K562 (cell line): Measurements from ENCODE around the gene AGAP3.

Experiments used
- EZH2 ChIP-seq: IDR thresholded peaks from 2 replicates; pipeline ENCODE4 v1.6.1; 2012; ENCODE audit warnings: low read depth, mild to moderate bottlenecking, inconsistent platforms, low read length, borderline replicate concordance
- JUNB ChIP-seq: fragments of 450-650 bp; formaldehyde crosslinking; conservative IDR thresholded peaks from 2 replicates; pipeline ENCODE4 v1.4.0; 2020; ENCODE audit warnings: mild to moderate bottlenecking
- MLX ChIP-seq, 2 experiments: fragments of 450-650 bp in 1 of 2; sonication (generic) in 1 of 2; formaldehyde crosslinking; conservative IDR thresholded peaks; 2 replicates each; pipeline versions ENCODE4 v1.4.0 to v1.8.1; 2020 to 2022; ENCODE audit warnings: mild to moderate bottlenecking in 1 of 2, missing genetic modification reagents in 1 of 2
- MXI1 ChIP-seq: IDR thresholded peaks from 2 replicates; pipeline ENCODE4 v1.6.1; 2011; ENCODE audit warnings: low read depth, mild to moderate bottlenecking, improper control_type of control experiment, low read length
- NFATC3 ChIP-seq: fragments of 450-650 bp; IDR thresholded peaks from 2 replicates; pipeline ENCODE4 v1.6.1; 2017; ENCODE audit warnings: mild to moderate bottlenecking
- NFIC ChIP-seq: fragments of 450-650 bp; IDR thresholded peaks from 2 replicates; pipeline ENCODE4 v1.6.1; 2017; ENCODE audit warnings: mild to moderate bottlenecking, inconsistent platforms
- NRF1 ChIP-seq, 2 experiments: fragments of 450-650 bp; IDR thresholded peaks in 1 of 2; conservative IDR thresholded peaks in 1 of 2; 2 replicates each; pipeline ENCODE4 v1.6.1; 2014; ENCODE audit warnings: mild to moderate bottlenecking in 2 of 2
- RB1 ChIP-seq: fragments of 450-650 bp; IDR thresholded peaks from 2 replicates; pipeline ENCODE4 v1.6.1; 2017; ENCODE audit warnings: low read depth, mild to moderate bottlenecking
- TRIM28 ChIP-seq: fragments of 450-650 bp; IDR thresholded peaks from 2 replicates; pipeline ENCODE4 v1.6.1; 2017
- YY1 ChIP-seq, 3 experiments: IDR thresholded peaks; 2 replicates each; pipeline ENCODE4 v1.6.1; 2011; ENCODE audit warnings: low read length in 2 of 3, mild to moderate bottlenecking in 2 of 3, moderate library complexity in 2 of 3, borderline replicate concordance in 1 of 3, control low read depth in 1 of 3, low read depth in 1 of 3; ENCODE audit not compliant: insufficient read depth in 3 of 3, insufficient replicate concordance in 2 of 3, control insufficient read depth in 1 of 3, insufficient read length in 1 of 3; ENCODE audit errors: extremely low read depth in 1 of 3
- TF ChIP-seq, protein P1 (sequence below), 3 experiments: IDR thresholded peaks in 2 of 3; conservative IDR thresholded peaks in 1 of 3; 2 replicates each; pipeline ENCODE4 v1.5.1; 2011 to 2012; ENCODE audit warnings: low read length in 3 of 3, mild to moderate bottlenecking in 3 of 3, control low read depth in 2 of 3, improper control_type of control experiment in 1 of 3, inconsistent platforms in 1 of 3, low read depth in 1 of 3, mixed read lengths in 1 of 3, moderate library complexity in 1 of 3; ENCODE audit not compliant: insufficient read depth in 2 of 3
- TF ChIP-seq, protein P2 (sequence below): IDR thresholded peaks from 3 replicates; pipeline ENCODE4 v1.6.1; 2011; ENCODE audit warnings: borderline replicate concordance, mild to moderate bottlenecking, moderate library complexity; ENCODE audit not compliant: insufficient read length; ENCODE audit errors: extremely low read depth
- TF ChIP-seq, protein P3 (sequence below): fragments of 450-650 bp; formaldehyde crosslinking; IDR thresholded peaks from 2 replicates; pipeline ENCODE4 v1.4.0; 2022; ENCODE audit warnings: missing genetic modification characterization
- TF ChIP-seq, protein P4 (sequence below): conservative IDR thresholded peaks from 2 replicates; pipeline ENCODE4 v1.6.1; 2011; ENCODE audit warnings: low read depth, mild to moderate bottlenecking, low read length; ENCODE audit not compliant: control insufficient read depth

DNA sequence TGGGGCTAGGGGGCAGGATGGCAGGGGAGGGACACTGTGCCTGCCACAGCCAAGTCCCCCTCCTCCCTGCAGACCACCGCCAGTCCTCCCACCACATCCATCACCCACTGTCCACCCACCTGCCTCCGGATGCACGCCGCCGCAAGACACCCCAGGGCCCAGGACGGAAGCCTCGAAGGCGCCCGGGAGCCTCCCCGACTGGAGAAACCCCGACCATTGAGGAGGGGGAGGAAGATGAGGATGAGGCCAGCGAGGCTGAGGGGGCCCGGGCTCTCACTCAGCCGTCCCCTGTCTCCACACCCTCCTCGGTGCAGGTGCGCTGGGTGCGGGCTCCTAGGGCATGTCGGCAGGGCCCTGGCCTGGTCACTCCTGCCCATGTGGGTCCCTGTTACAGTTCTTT is 21.8 kb upstream of the AGAP3 start:
- TF ChIP-seq, protein P1, sequence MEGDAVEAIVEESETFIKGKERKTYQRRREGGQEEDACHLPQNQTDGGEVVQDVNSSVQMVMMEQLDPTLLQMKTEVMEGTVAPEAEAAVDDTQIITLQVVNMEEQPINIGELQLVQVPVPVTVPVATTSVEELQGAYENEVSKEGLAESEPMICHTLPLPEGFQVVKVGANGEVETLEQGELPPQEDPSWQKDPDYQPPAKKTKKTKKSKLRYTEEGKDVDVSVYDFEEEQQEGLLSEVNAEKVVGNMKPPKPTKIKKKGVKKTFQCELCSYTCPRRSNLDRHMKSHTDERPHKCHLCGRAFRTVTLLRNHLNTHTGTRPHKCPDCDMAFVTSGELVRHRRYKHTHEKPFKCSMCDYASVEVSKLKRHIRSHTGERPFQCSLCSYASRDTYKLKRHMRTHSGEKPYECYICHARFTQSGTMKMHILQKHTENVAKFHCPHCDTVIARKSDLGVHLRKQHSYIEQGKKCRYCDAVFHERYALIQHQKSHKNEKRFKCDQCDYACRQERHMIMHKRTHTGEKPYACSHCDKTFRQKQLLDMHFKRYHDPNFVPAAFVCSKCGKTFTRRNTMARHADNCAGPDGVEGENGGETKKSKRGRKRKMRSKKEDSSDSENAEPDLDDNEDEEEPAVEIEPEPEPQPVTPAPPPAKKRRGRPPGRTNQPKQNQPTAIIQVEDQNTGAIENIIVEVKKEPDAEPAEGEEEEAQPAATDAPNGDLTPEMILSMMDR (IDR thresholded peaks at IDR 0.05 in 2 of 3, conservative IDR thresholded peaks at IDR 0.05 in 1 of 3; ENCODE audit: insufficient read depth in 2 of 3, low read depth in 1 of 3, low read length in 3 of 3): no peak
- TF ChIP-seq JUNB (no peak), NFATC3 (no peak), RB1 (no peak), NFIC (no peak), MLX (CRISPR knock-in tag; conservative IDR thresholded peaks at IDR 0.05) (no peak), TRIM28 (no peak), YY1 (IDR thresholded peaks at IDR 0.05; ENCODE audit: borderline replicate concordance in 1 of 3, control insufficient read depth in 1 of 3, extremely low read depth in 1 of 3, insufficient read depth in 3 of 3, insufficient read length in 1 of 3, insufficient replicate concordance in 2 of 3, low read depth in 1 of 3, low read length in 2 of 3) (no peak), MXI1 (no peak), NRF1 (conservative IDR thresholded peaks at IDR 0.05 in 1 of 2, IDR thresholded peaks at IDR 0.05 in 1 of 2) (no peak), EZH2 (no peak)
- TF ChIP-seq, protein P2, sequence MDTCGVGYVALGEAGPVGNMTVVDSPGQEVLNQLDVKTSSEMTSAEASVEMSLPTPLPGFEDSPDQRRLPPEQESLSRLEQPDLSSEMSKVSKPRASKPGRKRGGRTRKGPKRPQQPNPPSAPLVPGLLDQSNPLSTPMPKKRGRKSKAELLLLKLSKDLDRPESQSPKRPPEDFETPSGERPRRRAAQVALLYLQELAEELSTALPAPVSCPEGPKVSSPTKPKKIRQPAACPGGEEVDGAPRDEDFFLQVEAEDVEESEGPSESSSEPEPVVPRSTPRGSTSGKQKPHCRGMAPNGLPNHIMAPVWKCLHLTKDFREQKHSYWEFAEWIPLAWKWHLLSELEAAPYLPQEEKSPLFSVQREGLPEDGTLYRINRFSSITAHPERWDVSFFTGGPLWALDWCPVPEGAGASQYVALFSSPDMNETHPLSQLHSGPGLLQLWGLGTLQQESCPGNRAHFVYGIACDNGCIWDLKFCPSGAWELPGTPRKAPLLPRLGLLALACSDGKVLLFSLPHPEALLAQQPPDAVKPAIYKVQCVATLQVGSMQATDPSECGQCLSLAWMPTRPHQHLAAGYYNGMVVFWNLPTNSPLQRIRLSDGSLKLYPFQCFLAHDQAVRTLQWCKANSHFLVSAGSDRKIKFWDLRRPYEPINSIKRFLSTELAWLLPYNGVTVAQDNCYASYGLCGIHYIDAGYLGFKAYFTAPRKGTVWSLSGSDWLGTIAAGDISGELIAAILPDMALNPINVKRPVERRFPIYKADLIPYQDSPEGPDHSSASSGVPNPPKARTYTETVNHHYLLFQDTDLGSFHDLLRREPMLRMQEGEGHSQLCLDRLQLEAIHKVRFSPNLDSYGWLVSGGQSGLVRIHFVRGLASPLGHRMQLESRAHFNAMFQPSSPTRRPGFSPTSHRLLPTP: no peak
- TF ChIP-seq, protein P3, sequence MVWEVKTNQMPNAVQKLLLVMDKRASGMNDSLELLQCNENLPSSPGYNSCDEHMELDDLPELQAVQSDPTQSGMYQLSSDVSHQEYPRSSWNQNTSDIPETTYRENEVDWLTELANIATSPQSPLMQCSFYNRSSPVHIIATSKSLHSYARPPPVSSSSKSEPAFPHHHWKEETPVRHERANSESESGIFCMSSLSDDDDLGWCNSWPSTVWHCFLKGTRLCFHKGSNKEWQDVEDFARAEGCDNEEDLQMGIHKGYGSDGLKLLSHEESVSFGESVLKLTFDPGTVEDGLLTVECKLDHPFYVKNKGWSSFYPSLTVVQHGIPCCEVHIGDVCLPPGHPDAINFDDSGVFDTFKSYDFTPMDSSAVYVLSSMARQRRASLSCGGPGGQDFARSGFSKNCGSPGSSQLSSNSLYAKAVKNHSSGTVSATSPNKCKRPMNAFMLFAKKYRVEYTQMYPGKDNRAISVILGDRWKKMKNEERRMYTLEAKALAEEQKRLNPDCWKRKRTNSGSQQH: no peak
- TF ChIP-seq, protein P4, sequence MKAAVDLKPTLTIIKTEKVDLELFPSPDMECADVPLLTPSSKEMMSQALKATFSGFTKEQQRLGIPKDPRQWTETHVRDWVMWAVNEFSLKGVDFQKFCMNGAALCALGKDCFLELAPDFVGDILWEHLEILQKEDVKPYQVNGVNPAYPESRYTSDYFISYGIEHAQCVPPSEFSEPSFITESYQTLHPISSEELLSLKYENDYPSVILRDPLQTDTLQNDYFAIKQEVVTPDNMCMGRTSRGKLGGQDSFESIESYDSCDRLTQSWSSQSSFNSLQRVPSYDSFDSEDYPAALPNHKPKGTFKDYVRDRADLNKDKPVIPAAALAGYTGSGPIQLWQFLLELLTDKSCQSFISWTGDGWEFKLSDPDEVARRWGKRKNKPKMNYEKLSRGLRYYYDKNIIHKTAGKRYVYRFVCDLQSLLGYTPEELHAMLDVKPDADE: no peak
